Esophagus muscularis mucosa (tissue), 4 donors: ENCODE measurements around the gene TMEM222. TPM values are rescaled to one million over a fixed set of nuclear protein-coding genes. Genes with fewer than 3 reads are reported as not detected.
"Not testable (repeated sequence)": the region's sequence is repeated elsewhere in the genome, so short reads cannot be mapped to it uniquely, and the experiment has no call there.

Experiments used
- DNase-seq: peaks from one replicate; pipeline ENCODE4 v3.0.0-alpha.2; 2017; ENCODE audit errors: extremely low spot score
- H3K27ac ChIP-seq, 4 donors: fragments of 200-600 bp; sonication (generic); replicated peaks in 1 of 4; 1 replicate in 3 of 4; 2 replicates in 1 of 4; pipeline ENCODE4 v1.5.1; 2016 to 2019; ENCODE audit warnings: mild to moderate bottlenecking in 1 of 4
- H3K27me3 ChIP-seq, 4 donors: fragments of 200-600 bp; sonication (generic); one replicate each; pipeline versions ENCODE4 v1.5.1 to v1.6.0; 2016 to 2019
- H3K36me3 ChIP-seq, 4 donors: fragments of 200-600 bp; sonication (generic); one replicate each; pipeline ENCODE4 v1.5.1; 2016 to 2019
- H3K4me1 ChIP-seq, 4 donors: fragments of 200-600 bp; sonication (generic); one replicate each; pipeline ENCODE4 v1.5.1; 2016 to 2019
- H3K4me3 ChIP-seq, 4 donors: fragments of 200-600 bp; sonication (generic); 1 replicate in 2 of 4; 2 replicates in 2 of 4; pipeline ENCODE4 v1.5.1; 2016 to 2019; ENCODE audit warnings: mild to moderate bottlenecking in 4 of 4, moderate library complexity in 1 of 4
- H3K9me3 ChIP-seq, 4 donors: fragments of 200-600 bp; sonication (generic); 1 replicate in 3 of 4; 2 replicates in 1 of 4; pipeline ENCODE4 v1.5.1; 2016 to 2019
- CTCF ChIP-seq, 3 experiments: fragments of 200-600 bp in 2 of 3; fragments of 450-650 bp in 1 of 3; sonication (generic) in 2 of 3; IDR thresholded peaks; one replicate each; pipeline ENCODE4 v1.5.1; 2017 to 2019; ENCODE audit warnings: antibody characterized with exemption in 3 of 3, mild to moderate bottlenecking in 2 of 3, moderate library complexity in 1 of 3
- EP300 ChIP-seq: sonication (generic); formaldehyde crosslinking; IDR thresholded peaks from one replicate; pipeline ENCODE4 v1.6.1; 2017; ENCODE audit warnings: antibody characterized with exemption
- POLR2A ChIP-seq: fragments of 450-650 bp; IDR thresholded peaks from one replicate; pipeline ENCODE4 v1.6.1; 2017; ENCODE audit warnings: antibody characterized with exemption, moderate library complexity, mild to moderate bottlenecking, low read depth
- POLR2AphosphoS5 ChIP-seq, 2 donors: sonication (generic); formaldehyde crosslinking; IDR thresholded peaks; one replicate each; pipeline ENCODE4 v1.6.1; 2017; ENCODE audit warnings: antibody characterized with exemption in 2 of 2
- WGBS: methylation state at CpG from one replicate; pipeline ENCODE4 v1.1.5; 2018; 5-methylcytosine and 5-hydroxymethylcytosine counted together
- intact Hi-C: fragments of 100-400 bp; cut with DNase I; formaldehyde crosslinking; loops from one replicate; pipeline ENCODE4 v1.15.1; 2023
- small RNA-seq, 3 donors: library from RNA; depleted of rRNA; stranded (forward); fragments of <200 nt; gene quantifications; one replicate each; pipeline ENCODE3, GENCODE V24; 2016
- total RNA-seq, 4 donors: library from RNA; depleted of rRNA; stranded (reverse); fragments of >200 nt; gene quantifications; one replicate each; pipeline versions ENCODE4 v1.1.0 to v1.2.1, GENCODE V29; 2016

The TMEM222 gene
- total RNA-seq, 4 donors from 2014 or later, result 23.3 to 35.3 (median 31.8) TPM

- TF ChIP-seq CTCF (IDR thresholded peaks at IDR 0.05) (no peak), POLR2AphosphoS5 (IDR thresholded peaks at IDR 0.05) (no peak), POLR2A (no peak)
- Histone ChIP-seq H3K4me1 (peaks cover 3 to 10% (median 6%) of the 10 kb centered on the region in 4 donors), H3K36me3 (no peaks in the 10 kb centered on the region), H3K9me3 (no peaks in the 10 kb centered on the region), H3K4me3 (no peak within 1 kb of the TSS), H3K27ac (no peak within 1 kb of the TSS), H3K27me3 (peaks cover 0 to 19% (median 4%) of the 10 kb centered on the region in 4 donors)
- DNase-seq, result no peak
- 19% methylated on average over 14 of the region's 43 CpGs for WGBS
- intact Hi-C loops, result loop anchor here (10.0 kb wide), 1 partner anchor 48 kb away; no protein-coding TSS in a partner anchor
Observed at GRCh38 chr1:27383039-27383605, 61.2 kb downstream of the TMEM222 start, which contains the start of gene CD164L2. CD164L2 (minus strand) TSS chr1:27383333; CDS start chr1:27383239, 94 bp downstream.

- 91% methylated on average over 13 of the region's 13 CpGs for WGBS
- H3K4me3 ChIP-seq, result no peak overlapping the region
- H3K27me3 ChIP-seq, result peaks cover 0 to 19% (median 4%) of the 10 kb centered on the region in 4 donors
- H3K4me1 ChIP-seq, result peaks cover 5 to 10% (median 8%) of the 10 kb centered on the region in 4 donors
- no peaks in the 10 kb centered on the region for H3K9me3 ChIP-seq
- H3K36me3 ChIP-seq, result no peaks in the 10 kb centered on the region
- H3K27ac ChIP-seq, result no peak overlapping the region
- TF ChIP-seq POLR2A (no peak), CTCF (IDR thresholded peaks at IDR 0.05) (no peak), POLR2AphosphoS5 (IDR thresholded peaks at IDR 0.05) (no peak), EP300 (no peak)
- intact Hi-C loops, result loop anchor here (10.0 kb wide), 1 partner anchor 49 kb away; no protein-coding TSS in a partner anchor
- no peak for DNase-seq
Observed at GRCh38 chr1:27383661-27384060, 61.7 kb downstream of the TMEM222 start.

GRCh38 chr1:27384797-27385196 is 62.8 kb downstream of the TMEM222 start:
- peaks cover 5 to 11% (median 9%) of the 10 kb centered on the region in 4 donors for H3K4me1 ChIP-seq
- peaks cover 0 to 19% (median 4%) of the 10 kb centered on the region in 4 donors for H3K27me3 ChIP-seq
- not testable (repeated sequence) for H3K9me3 ChIP-seq, H3K4me3 ChIP-seq, DNase-seq, H3K27ac ChIP-seq, H3K36me3 ChIP-seq
- 85% methylated on average over 3 of the region's 3 CpGs for WGBS
- intact Hi-C loops, result loop anchor here (10.0 kb wide), 1 partner anchor 50 kb away; no protein-coding TSS in a partner anchor

Small RNAs within 50 kb of the gene (small RNA-seq; reads per million reads assigned to genes)
- gene RNU6-48P, result 0 reads per million in 3 donors

Other genes with a start within 250 kb of the TMEM222 start
- 10 to 100 TPM in 3 of 4 donors, 1 to 10 TPM in 1; 8.3 to 29.2 (median 11.4) TPM for gene SLC9A1, start 167.0 kb upstream of the TMEM222 start, total RNA-seq
- gene WDTC1, start 87.5 kb upstream of the TMEM222 start, total RNA-seq, result 10 to 100 TPM; 39.9 to 79.8 (median 62.0) TPM
- 1 to 10 TPM in 2 of 4 donors, under 1 TPM in 2; 0.29 to 3.7 (median 1.5) TPM for gene SYTL1, start 19.9 kb downstream of the TMEM222 start, total RNA-seq
- 10 to 100 TPM; 29.7 to 80.1 (median 55.4) TPM for gene MAP3K6, start 44.8 kb downstream of the TMEM222 start, total RNA-seq
- 10 to 100 TPM in 2 of 4 donors, 1 to 10 TPM in 2; 2.9 to 16.6 (median 10.5) TPM for gene FCN3, start 52.7 kb downstream of the TMEM222 start, total RNA-seq
- gene CD164L2, start 61.2 kb downstream of the TMEM222 start, total RNA-seq, result not detected
- 1 to 10 TPM in 1 of 4 donors, under 1 TPM in 1, not detected in 2; 0.13 to 4.5 TPM for gene GPR3, start 70.5 kb downstream of the TMEM222 start, total RNA-seq
- gene WASF2, start 168.0 kb downstream of the TMEM222 start, total RNA-seq, result 100 to 1,000 TPM in 2 of 4 donors, 10 to 100 TPM in 2; 78.5 to 141 (median 101) TPM